GM19468 (cell line): ENCODE results near the gene MARF1.
"Not testable (repeated sequence)": the region's sequence is repeated elsewhere in the genome, so short reads cannot be mapped to it uniquely, and the experiment has no call there.

Experiments
- ATAC-seq: cut with Tn5 transposase; IDR thresholded peaks from one replicate; pipeline ENCODE4 v1.9.1; 2021; ENCODE audit warnings: mild to moderate bottlenecking, moderate library complexity, moderate number of reproducible peaks; ENCODE audit not compliant: unreplicated experiment; ENCODE audit errors: extremely low read depth

The MARF1 gene

GRCh38 chr16:15576960-15577958 lies 65.7 kb downstream of the MARF1 start:
- no peak for ATAC-seq

- no peak for ATAC-seq
Measured at GRCh38 chr16:15575293-15576049, 67.5 kb downstream of the MARF1 start.

- no peak for ATAC-seq
Measured at GRCh38 chr16:15574614-15574948, 68.4 kb downstream of the MARF1 start.

- not testable (repeated sequence) for ATAC-seq
Measured at GRCh38 chr16:15573896-15574613, 68.9 kb downstream of the MARF1 start.

GRCh38 chr16:15573274-15573895 lies 69.6 kb downstream of the MARF1 start:
- no peak for ATAC-seq

GRCh38 chr16:15572329-15573001 lies 70.5 kb downstream of the MARF1 start:
- no peak for ATAC-seq

GRCh38 chr16:15571557-15571956 lies 71.4 kb downstream of the MARF1 start:
- no peak for ATAC-seq

- ATAC-seq = not testable (repeated sequence)
Measured at GRCh38 chr16:15570666-15571065, 72.3 kb downstream of the MARF1 start.

- ATAC-seq = no peak
Measured at GRCh38 chr16:15567823-15568222, 75.1 kb downstream of the MARF1 start.

- no peak for ATAC-seq
Measured at GRCh38 chr16:15566095-15566494, 76.9 kb downstream of the MARF1 start.

- ATAC-seq = no peak
Measured at GRCh38 chr16:15564604-15565339, 78.2 kb downstream of the MARF1 start.

GRCh38 chr16:15559176-15559575 lies 83.8 kb downstream of the MARF1 start:
- no peak for ATAC-seq

GRCh38 chr16:15557258-15557657 lies 85.7 kb downstream of the MARF1 start:
- ATAC-seq = no peak

- ATAC-seq = no peak
Measured at GRCh38 chr16:15556130-15556529, 86.8 kb downstream of the MARF1 start.

- no peak for ATAC-seq
Measured at GRCh38 chr16:15553313-15554088, 89.5 kb downstream of the MARF1 start.

- no peak for ATAC-seq
Measured at GRCh38 chr16:15552507-15552906, 90.4 kb downstream of the MARF1 start.

GRCh38 chr16:15548482-15548891 lies 94.5 kb downstream of the MARF1 start:
- no peak for ATAC-seq

- ATAC-seq = no peak
Measured at GRCh38 chr16:15547768-15548096, 95.2 kb downstream of the MARF1 start.
